Tibial nerve (tissue), 4 donors: Measurements from ENCODE around the gene CDK5RAP3. TPM values are rescaled to one million over a fixed set of nuclear protein-coding genes. Genes with fewer than 3 reads are reported as not detected.

ENCODE experiments used
- DNase-seq, 2 donors: peaks; one replicate each; pipeline ENCODE4 v3.0.0-alpha.2; 2019; ENCODE audit warnings: low spot score in 2 of 2
- H3K27ac ChIP-seq, 4 donors: fragments of 200-600 bp; sonication (generic) in 3 of 4; one replicate each; pipeline ENCODE4 v1.5.1; 2017 to 2019; ENCODE audit warnings: mild to moderate bottlenecking in 1 of 4
- H3K27me3 ChIP-seq, 2 donors: fragments of 200-600 bp; sonication (generic) in 1 of 2; one replicate each; pipeline versions ENCODE4 v1.5.1 to v1.6.0; 2017 to 2019
- H3K36me3 ChIP-seq, 3 donors: fragments of 200-600 bp; sonication (generic); one replicate each; pipeline ENCODE4 v1.5.1; 2018 to 2019
- H3K4me1 ChIP-seq, 4 donors: fragments of 200-600 bp; sonication (generic) in 3 of 4; one replicate each; pipeline ENCODE4 v1.5.1; 2017 to 2019
- H3K4me3 ChIP-seq, 4 donors: fragments of 200-600 bp; sonication (generic) in 3 of 4; one replicate each; pipeline ENCODE4 v1.5.1; 2017 to 2019; ENCODE audit warnings: mild to moderate bottlenecking in 1 of 4, moderate library complexity in 1 of 4
- H3K9me3 ChIP-seq, 4 donors: fragments of 200-600 bp; sonication (generic) in 3 of 4; one replicate each; pipeline ENCODE4 v1.5.1; 2017 to 2019
- EP300 ChIP-seq, 2 donors: sonication (generic); formaldehyde crosslinking; IDR thresholded peaks; one replicate each; pipeline ENCODE4 v1.6.1; 2017; ENCODE audit warnings: antibody characterized with exemption in 2 of 2, mild to moderate bottlenecking in 1 of 2
- POLR2A ChIP-seq, 2 donors: fragments of 450-650 bp; IDR thresholded peaks; one replicate each; pipeline ENCODE4 v1.6.1; 2017; ENCODE audit warnings: antibody characterized with exemption in 2 of 2, mild to moderate bottlenecking in 2 of 2, moderate library complexity in 2 of 2
- WGBS, 2 donors: methylation state at CpG; one replicate each; pipeline ENCODE4 v1.1.5; 2018; 5-methylcytosine and 5-hydroxymethylcytosine counted together
- total RNA-seq, 4 donors: library from RNA; depleted of rRNA; stranded (reverse); fragments of >200 nt; gene quantifications; one replicate each; pipeline ENCODE4 v1.1.0, GENCODE V29; 2016
- TF ChIP-seq, protein P1 (sequence below), 5 experiments: fragments of 200-600 bp in 3 of 5; fragments of 450-650 bp in 2 of 5; sonication (generic) in 3 of 5; IDR thresholded peaks; one replicate each; pipeline ENCODE4 v1.5.1; 2016 to 2019; ENCODE audit warnings: antibody characterized with exemption in 5 of 5, mild to moderate bottlenecking in 3 of 5, moderate library complexity in 2 of 5

Gene CDK5RAP3
- total RNA-seq, 4 donors from 2014 or later: 163 to 310 (median 200) TPM

- no peaks in the 10 kb centered on the region for H3K9me3 ChIP-seq
- H3K4me3 ChIP-seq: no peak overlapping the region
- peak overlapping the region in 2 of 4 donors; percentile 21 to 26 for H3K27ac ChIP-seq
- H3K27me3 ChIP-seq: no peaks in the 10 kb centered on the region
- peaks cover 0 to 34% (median 0%) of the 10 kb centered on the region in 3 donors for H3K36me3 ChIP-seq
- no peak for DNase-seq
- WGBS, 2 donors: 67 to 68% methylated on average over 8 of the region's 8 CpGs
- TF ChIP-seq EP300 (IDR thresholded peaks at IDR 0.05) (no peak), POLR2A (IDR thresholded peaks at IDR 0.05) (no peak)
- TF ChIP-seq, protein P1, sequence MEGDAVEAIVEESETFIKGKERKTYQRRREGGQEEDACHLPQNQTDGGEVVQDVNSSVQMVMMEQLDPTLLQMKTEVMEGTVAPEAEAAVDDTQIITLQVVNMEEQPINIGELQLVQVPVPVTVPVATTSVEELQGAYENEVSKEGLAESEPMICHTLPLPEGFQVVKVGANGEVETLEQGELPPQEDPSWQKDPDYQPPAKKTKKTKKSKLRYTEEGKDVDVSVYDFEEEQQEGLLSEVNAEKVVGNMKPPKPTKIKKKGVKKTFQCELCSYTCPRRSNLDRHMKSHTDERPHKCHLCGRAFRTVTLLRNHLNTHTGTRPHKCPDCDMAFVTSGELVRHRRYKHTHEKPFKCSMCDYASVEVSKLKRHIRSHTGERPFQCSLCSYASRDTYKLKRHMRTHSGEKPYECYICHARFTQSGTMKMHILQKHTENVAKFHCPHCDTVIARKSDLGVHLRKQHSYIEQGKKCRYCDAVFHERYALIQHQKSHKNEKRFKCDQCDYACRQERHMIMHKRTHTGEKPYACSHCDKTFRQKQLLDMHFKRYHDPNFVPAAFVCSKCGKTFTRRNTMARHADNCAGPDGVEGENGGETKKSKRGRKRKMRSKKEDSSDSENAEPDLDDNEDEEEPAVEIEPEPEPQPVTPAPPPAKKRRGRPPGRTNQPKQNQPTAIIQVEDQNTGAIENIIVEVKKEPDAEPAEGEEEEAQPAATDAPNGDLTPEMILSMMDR (IDR thresholded peaks at IDR 0.05): no peak
- H3K4me1 ChIP-seq: peaks cover 0 to 50% (median 25%) of the 10 kb centered on the region in 4 donors
Observed at GRCh38 chr17:47945080-47945479, 25.8 kb upstream of the CDK5RAP3 start.

DNA sequence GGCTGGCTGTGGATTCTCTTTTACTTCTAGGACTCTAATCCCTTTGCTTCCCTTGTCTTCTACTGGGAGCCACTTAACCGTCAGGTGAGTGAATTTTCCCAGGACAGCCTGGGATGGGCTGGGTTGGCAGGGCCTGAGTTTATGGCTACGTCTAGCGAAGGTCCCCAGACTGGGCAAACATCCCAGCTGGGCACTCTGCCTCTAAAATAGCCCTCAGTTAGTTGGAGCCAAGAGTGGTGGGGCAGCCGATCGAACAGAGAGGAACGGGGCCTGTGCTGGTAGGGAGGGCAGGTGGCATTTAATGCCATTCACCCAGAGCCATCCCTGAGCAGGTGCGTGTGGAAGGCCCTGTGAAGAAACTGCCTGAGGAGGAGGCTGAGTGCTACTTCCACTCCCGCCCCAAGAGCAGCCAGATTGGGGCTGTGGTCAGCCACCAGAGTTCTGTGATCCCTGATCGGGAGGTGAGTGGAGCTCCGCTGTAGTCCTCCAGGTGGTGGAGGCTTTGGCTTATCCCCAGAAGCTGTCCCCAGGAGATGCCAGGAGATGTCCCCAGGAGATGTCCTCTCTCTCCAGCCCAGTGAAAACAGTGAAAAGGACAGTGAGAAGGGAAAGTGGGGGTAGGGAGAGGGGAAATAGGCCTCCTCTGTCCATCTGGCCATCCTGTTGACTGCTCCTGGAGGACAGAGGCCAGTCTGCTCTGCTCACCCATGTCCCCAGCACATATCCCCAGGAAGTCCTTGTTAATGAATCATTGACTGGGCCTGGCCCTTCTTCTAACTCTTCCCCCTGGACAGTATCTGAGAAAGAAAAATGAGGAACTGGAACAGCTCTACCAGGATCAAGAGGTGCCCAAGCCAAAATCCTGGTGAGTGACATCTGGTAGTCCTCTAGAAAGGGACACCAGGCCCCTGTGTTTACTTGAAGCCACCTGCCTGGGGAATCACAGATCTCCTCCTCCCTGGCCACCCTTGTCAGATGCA, 25.1 kb upstream of the CDK5RAP3 start:
- Histone ChIP-seq H3K27ac (peak overlapping the region in 2 of 4 donors; percentile 21 to 26), H3K4me1 (peaks cover 0 to 50% (median 24%) of the 10 kb centered on the region in 4 donors), H3K9me3 (no peaks in the 10 kb centered on the region), H3K4me3 (no peak overlapping the region), H3K36me3 (peaks cover 0 to 34% (median 0%) of the 10 kb centered on the region in 3 donors), H3K27me3 (no peaks in the 10 kb centered on the region)
- 85 to 88% methylated on average over 10 of the region's 10 CpGs for WGBS, 2 donors
- TF ChIP-seq EP300 (IDR thresholded peaks at IDR 0.05) (no peak), POLR2A (IDR thresholded peaks at IDR 0.05) (no peak)
- TF ChIP-seq, protein P1 (IDR thresholded peaks at IDR 0.05): no peak
- no peak for DNase-seq

DNA sequence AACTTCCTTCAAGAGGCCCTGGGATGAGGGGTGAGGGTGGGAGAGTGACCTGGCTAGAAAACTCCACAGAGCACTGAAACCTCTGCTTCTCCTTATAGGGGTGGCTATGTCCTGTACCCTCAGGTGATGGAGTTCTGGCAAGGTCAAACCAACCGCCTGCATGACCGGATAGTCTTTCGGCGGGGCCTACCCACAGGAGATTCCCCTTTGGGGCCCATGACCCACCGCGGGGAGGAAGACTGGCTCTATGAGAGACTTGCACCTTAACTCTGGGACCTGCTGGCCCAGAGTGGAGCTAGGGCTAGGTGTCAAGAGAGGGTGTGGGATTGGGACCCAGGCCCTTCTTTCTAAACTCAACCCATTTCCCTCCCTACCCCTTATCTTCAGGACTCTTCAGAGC, 24.4 kb upstream of the CDK5RAP3 start:
- Histone ChIP-seq H3K9me3 (no peaks in the 10 kb centered on the region), H3K36me3 (peaks cover 0 to 34% (median 0%) of the 10 kb centered on the region in 3 donors), H3K27me3 (no peaks in the 10 kb centered on the region), H3K27ac (peak overlapping the region in 3 of 4 donors; percentile 21 to 51 (median 26)), H3K4me1 (peaks cover 0 to 47% (median 23%) of the 10 kb centered on the region in 4 donors), H3K4me3 (no peak overlapping the region)
- TF ChIP-seq EP300 (IDR thresholded peaks at IDR 0.05) (no peak), POLR2A (IDR thresholded peaks at IDR 0.05) (no peak)
- TF ChIP-seq, protein P1 (IDR thresholded peaks at IDR 0.05): no peak
- WGBS, 2 donors: 83 to 90% methylated on average over 6 of the region's 6 CpGs
- DNase-seq: no peak

DNA sequence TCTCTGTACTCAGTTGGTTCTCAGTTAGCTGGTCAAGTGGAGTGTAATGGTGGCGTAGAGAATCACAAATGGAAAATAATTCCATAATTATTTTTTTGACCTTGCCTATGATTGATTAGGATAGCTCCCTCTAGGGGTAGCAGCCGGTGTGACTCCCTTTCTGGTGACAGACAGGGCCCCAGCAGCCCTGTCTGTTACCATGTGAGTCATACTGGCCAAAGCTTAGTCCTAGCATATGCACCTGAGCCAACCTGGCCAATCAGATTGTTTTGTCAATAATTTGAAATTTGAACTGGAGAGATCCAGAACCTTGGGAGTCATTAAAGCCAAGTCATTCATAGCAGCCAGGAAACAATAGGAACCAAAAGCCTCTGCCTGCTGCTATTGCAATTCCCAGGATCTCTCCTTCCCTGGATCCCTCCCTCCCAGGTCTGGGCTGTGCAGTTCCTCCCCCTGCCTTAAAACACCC, 23.9 kb upstream of the CDK5RAP3 start:
- H3K36me3 ChIP-seq: peaks cover 0 to 34% (median 0%) of the 10 kb centered on the region in 3 donors
- H3K27ac ChIP-seq: peak overlapping the region in 3 of 4 donors; percentile 21 to 51 (median 26)
- no peaks in the 10 kb centered on the region for H3K27me3 ChIP-seq
- WGBS, 2 donors: 13 to 22% methylated on average over 2 of the region's 2 CpGs
- H3K4me3 ChIP-seq: no peak overlapping the region
- H3K9me3 ChIP-seq: no peaks in the 10 kb centered on the region
- TF ChIP-seq, protein P1 (IDR thresholded peaks at IDR 0.05): peak; percentile 64 to 75 (median 71)
- no peak for TF ChIP-seq POLR2A (IDR thresholded peaks at IDR 0.05)
- peaks cover 0 to 45% (median 22%) of the 10 kb centered on the region in 4 donors for H3K4me1 ChIP-seq
- peak; percentile 72 to 88 for DNase-seq
